Measurements from ENCODE around the gene MAST4.

The MAST4 gene

DNA sequence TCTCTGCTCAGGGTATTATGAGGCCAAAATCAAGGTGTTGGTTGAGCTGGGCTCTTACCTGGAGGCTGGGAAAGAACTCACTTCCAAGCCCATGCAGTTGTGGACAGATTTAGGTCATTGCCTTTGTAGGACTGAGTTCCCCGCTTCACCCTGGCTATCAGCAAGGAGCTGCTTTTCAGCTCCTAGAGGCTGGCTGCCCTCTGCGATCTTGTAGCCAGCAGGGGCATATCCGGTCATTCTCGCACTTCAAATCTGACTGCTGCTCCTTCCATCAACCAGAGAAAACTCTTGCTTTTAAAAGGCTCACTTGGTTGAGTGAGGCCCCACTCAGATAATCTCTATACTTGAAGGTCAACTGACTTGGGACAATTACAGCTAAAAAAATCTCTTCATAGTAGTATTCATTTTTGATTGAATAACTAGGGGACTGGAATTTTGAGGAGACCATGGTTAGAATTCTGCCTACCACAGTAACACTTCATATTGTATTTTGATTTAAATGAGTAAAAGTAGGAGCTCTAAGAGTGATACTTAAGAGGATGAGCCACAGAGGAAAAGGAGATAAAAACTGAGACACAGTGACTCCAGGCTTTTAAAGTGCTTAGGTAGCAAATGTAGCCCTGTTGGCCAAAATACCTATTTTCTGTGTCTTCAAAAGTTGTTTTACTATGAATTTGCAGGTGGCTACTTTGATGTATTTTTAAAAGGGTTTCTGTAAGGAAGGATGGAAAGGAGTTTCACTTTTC, 463.0 kb downstream of the MAST4 start:
- no peak for DNase-seq

DNA sequence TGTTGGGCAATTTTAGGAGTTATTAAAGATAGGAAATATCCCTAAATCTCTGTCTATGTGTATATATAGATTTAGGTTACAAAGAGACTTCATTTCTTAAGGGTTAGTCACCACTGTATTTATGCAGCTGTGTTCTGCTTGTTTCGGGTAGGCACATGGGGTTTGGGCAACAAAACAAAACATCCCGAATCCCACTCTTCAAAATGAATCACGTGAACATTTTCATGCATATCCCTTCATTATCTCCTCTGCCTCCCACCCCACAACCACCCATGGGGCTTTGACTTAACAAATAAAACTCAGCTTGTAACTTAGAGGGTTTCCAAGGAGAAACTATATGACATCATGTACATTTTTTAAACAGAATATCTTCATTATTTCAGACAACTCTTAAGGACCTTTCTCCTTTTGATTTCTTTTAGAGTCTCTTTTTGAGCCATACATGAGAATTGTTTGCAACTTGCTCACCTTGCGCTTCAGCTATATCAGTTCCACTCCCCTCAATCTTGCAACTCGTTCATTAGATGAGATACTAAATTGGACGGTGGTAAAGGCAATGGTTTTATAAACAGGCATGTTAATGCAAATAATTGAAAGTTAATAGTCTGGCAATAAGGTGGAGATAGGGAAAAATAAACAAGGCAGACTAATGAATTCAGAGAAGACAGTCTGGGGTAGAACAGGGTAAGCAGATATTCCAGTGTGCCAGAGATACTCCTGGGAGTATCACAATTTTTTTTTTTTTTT, 463.7 kb downstream of the MAST4 start:
- no peak for DNase-seq

DNA sequence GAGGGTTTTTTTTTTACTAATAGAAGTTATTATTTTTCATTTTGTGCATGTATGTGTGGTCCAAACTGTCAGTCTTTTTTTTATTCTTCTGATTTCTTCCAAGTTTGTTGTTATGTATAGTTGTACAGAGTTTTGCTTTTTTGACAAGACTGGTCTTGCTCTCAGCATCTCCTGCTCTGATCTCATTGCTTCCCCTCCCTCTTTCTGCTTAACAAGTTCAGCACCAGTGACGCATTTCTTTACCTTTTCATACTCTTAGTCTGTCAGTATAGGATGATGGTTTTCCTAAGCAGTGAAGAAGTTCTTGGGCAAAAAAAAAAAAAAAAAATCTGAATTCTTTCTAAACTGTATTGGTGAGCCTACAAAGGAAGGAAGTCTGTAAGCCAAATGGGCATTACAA, 465.3 kb downstream of the MAST4 start:
- DNase-seq: no peak

DNA sequence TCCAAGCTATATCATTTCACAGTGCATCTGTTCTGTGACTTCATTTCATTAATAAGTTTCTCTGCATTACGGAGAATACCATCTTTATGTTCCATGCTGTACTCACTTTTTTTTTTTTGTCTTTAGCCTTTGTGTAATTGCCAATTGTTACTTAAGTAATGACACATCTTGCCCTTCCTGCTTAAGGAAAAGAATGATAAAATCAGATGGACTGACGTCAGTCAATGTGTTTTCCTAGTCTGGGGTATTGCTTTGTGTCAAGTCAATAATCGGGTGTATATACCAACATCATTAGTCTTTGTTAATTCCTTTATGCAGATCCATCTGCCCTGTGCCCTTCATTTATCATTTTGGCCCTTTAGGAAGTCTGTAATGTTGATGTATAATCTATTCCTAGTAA, 466.9 kb downstream of the MAST4 start:
- DNase-seq: no peak

DNA sequence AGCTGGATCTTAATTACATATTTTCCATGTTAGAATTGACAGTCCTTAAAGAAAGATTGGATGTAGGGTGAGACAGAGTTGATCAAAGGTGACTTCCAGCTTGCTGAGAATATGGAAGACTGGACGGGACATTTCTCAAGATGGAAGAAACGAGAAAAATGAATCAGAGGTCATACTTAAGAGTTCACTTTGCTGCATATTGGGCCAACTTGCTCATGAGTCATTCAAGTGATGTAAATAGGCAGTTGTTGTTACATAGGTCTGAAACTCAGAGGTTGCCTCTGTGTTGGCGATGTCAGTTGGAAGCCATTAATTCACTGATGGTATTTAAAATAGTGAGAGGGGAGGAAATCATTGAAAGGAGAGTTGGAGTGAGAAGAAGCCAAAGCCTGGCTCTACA, 467.6 kb downstream of the MAST4 start:
- no peak for DNase-seq

DNA sequence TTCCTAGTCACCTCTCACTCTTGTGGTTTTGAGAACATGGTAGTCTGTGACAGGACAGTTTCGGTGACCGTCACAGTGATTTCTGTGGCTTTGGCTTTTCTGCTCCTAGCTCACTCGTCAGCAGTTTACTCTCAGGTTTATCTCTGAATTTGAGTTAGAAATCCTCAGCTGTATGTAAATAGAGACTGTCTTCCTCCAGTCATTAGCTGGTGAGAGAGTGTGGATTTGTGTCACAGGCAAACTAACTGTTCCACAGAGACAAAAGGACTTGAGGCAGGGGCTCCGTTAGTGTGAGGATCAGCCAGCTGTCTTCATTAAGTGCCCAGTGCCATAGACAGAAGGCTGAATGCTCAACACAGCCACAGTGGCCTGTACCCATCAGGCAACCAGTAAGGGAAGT, 469.0 kb downstream of the MAST4 start:
- DNase-seq: peak; percentile 27

DNA sequence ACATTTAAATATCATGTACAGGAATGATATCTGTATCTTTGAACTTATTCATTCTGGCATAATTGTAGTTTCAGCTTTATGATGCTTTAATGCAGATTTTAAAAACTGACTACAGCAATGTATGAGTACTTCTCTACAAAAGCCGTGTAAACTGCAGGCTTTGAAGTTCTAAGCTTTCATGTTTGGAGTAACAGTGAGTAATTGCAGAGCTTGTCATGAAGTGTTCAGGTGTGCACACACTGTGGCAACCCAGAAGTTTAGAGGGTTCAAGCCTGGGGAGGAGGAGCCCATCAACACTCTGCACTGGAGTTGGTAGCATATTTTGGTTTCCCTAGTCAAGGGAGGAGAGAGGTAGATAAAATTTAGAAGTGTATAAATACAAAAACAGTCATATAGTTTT, 469.5 kb downstream of the MAST4 start:
- no peak for DNase-seq

DNA sequence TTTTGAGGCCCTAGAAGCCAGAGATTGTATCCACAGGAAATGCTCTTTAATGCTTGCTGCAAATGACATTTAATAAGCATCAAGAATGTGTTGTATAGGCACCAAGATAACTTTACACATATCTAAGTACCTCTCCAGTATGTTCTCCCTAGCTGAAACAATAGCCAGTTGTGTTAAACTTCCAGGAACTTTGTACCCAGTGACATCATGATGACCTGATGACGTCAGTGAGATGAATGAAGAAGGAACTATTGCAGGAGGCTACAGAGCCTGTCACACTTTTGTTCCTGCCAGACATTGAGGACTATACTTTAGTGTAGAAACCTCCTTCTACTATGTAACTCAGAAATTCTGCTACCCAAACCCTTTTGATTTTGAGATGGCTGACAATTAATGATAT, 470.6 kb downstream of the MAST4 start:
- no peak for DNase-seq

DNA sequence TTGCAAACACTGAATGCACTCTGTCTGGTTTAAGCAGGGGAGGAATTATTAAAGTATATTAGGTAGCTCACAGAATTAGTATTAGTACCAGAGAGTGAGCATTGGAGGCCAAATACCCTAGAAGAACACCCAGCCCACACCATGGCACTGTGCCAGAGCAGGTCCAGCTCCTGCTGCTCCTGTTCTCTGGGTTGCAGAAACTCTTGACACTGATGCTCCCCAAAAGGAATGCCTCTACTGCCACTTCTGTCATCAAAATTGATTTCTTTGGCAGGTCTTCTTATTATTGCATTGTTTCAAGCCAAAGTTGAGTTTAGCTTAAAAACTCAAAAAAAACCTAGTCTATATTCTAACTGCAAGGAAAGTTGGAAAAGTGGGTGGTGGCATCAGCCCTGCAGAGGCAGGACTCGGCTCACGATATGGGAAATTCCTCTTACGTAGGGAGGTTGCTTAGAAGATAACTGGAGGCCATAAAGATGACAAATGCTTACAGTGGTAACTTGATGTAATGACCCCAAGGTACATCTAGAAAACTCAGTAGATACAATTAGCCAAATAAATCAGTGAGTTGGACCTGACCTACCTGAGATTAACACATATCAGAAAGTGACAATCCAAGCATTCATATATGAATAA, 477.0 kb downstream of the MAST4 start:
- DNase-seq: no peak

DNA sequence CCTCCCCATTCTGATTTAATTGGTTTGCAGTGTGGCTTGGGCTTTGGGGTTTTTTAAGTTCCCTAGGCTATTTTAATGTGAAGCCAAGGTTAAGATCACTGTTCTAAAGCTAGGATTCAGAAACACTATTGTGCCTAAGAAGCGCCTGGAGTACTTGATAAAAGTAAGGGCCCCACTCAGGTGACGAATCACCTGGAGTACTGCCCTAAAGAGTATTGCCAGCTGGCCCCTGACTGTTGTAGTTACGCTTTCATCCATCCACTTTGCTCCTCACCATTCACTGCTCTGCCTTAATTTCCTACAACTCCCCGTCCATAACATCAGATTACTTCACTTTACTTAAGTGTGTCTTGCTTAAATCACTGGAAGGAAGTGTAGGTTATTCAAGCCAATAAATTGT, 481.1 kb downstream of the MAST4 start:
- DNase-seq: no peak

DNA sequence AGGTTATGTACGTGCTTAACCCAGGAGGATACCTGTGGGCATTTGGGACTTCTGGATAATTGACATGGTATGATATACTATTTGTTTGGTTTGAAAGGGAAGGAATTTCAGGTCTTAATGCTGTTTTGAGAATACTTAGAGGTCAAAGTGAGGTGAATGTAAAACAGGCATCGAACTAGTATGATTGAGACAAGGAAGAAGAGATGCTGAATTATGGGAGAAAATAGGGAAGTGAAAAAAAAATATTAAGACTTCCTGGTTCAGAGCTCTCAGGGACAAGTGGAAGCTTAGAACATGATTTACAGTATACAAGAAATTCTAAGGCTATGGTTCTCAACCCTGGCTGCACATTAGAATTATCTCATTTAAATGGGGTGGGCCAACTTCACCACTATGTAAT, 485.1 kb downstream of the MAST4 start:
- no peak for DNase-seq

DNA sequence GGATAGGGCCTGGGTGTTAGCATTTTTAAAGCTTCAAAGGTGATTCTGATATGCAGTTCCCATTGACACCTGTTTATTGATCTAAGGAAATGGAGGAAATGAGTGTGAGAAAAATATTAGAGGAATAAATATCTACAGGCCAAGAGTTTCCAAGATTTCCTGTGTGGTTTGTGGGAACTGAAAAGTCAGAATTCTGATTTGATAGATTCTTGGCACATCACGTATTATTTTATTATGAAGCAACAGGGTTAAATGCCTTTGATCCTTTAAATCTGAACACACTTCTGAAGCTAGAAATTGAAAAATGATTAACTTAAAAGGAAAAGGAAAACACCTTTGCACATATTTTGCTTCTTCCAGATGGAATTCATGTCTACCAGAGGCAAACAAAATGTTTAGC, 486.7 kb downstream of the MAST4 start:
- no peak for DNase-seq

DNA sequence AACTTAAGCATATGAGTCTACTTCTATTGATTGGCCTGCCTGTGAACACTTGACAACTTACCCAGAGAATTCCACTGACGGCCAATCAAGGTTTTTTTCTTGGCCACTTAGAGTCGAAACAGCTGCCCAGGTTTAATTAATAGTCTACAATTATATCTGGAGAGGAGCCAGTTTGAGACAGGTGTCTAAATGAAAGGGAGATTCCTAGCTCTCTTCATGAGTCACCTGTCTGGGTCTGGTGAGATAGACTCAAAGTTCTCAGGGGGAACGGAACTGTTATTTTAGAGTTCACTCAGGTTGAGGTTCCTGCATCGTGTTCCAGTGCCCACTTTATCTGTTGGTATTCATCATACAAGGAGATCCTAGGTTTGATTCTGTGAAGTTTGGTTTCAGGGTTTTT, 489.4 kb downstream of the MAST4 start:
- DNase-seq: no peak

DNA sequence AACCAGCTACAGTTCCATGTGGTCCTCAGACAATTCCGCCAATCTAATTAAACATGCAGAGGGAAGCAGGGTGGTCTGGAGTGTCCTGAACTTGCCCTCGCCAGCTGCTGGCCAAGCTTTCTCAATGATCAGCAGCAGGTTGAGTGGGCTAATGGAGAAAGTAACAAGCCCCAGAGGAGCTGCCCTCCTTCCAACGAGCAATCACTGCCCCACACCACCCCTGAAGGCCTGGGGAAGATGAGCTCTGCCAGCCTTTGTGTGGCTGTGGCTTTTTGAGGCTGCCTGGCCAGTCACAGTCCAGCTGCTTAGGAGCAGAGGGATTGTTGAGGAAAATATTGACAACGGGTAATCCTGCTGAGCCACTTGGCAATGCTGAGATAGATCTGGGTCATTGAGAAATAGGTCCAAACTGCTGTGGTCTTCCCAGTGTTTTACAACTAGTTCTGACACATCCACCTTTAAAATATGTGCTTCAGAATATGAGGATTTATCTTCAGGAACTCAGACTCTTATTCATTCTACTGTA, 493.1 kb downstream of the MAST4 start:
- DNase-seq: no peak

DNA sequence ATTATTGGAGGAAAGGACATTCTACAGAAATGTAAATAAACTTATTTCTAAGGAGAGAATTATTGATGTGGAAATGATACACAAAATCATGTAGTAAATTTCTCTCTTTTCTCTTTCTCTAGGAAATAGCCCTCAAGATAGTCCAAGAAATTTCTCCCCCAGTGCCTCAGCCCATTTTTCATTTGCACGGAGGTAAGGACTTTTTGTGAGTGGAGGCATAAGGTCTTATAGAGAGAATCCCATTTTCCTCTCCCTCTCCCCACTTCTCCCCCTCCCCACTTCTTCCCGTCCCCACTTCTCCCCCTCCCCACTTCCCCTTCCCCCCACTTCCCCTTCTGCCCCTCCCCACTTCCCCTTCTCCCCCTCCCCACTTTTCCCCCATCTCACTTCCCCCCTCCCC, 493.8 kb downstream of the MAST4 start:
- DNase-seq: no peak

DNA sequence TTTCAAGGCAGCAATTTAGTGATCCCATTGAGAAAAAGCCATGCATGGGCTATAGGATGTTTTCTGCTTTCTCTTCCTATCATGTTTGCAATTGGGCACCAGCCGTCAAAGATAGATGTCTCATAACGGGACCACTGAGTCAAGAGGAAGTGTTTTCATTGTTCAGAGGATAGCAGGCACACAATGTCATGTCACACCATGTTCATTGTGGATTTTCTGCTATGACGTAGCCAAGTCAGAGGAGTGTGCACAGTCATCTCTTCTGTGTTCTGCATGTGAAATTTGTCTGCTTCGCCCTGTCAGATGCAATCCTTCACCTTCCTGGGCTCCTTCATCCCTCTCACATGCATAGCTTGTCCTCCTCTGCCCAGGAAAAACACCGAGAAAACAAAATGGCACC, 494.4 kb downstream of the MAST4 start:
- no peak for DNase-seq

DNA sequence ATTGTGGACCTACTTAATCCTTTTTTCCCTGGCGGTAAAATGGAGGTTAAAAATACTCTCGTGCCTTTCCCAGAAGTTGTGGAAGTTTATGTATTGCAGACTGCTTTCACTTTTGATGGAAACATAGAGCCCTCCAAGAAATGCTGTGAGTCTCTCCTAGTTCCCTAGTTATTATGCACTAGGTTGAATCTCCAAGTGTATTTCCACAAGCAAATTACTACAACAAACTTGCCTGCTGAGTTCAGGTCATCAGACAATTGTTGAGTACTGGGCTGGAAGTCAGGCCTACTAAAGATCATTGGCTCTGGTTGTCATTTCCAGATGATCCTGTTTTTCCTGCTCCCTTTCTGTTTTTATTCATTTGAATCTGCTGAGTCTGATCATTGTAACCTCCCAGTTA, 496.3 kb downstream of the MAST4 start:
- no peak for DNase-seq

DNA sequence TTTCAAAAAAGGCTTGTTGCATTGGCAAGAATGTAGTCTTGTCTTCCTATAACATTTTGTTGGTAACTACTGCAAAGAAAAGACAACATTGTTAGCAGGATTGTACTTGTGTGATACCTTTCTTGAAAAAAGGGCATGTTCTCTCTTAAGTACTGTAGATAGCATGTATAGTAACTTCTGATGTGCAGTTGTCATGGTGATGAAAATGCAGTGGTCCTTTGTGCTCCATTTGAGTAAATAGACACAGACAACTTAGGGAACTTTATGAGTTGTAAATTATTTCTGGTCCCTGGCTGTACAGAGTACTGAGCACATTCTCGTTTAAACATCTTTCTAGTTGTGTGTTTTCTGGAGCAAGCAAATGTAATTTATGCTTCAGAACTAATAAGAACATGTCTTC, 497.1 kb downstream of the MAST4 start:
- DNase-seq: no peak

DNA sequence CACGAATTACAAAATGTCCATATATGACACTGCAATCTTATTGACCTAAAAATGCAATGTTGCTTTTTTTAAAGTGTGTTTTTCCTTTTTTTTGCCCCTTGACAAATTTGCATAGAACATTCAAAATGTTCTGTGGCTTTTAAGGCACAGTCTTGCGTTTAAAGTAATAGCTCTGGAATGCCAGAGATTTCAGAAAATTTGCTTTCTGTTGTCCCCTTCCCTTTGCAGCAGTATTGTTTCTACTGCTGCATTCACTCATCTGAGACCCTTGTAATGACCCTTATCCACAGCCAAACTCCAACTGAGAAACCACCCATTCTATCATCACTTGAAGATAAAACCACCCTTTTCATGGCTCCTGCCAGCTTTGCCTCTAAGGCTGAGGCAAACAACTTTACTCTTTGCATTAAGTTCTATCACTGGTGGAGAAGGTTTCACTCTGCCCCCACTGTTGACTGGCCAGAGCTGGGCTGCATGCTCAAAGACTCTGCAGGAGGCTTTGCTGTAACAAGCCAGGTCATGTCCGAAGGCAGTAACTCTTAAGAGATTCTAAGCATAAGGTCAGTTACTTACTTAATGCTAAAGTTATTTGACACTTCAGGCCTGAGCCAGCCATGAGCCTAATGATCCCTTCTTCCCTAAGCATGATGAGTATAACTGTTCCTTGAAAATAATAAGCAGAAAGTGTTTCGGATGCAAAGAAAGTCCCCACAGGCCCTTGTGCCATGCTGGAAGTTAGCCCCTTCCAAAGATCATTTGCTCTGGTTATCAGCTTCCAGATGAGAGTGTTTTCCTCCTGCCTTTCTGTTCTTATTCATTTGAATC, 498.5 kb downstream of the MAST4 start:
- DNase-seq: no peak

DNA sequence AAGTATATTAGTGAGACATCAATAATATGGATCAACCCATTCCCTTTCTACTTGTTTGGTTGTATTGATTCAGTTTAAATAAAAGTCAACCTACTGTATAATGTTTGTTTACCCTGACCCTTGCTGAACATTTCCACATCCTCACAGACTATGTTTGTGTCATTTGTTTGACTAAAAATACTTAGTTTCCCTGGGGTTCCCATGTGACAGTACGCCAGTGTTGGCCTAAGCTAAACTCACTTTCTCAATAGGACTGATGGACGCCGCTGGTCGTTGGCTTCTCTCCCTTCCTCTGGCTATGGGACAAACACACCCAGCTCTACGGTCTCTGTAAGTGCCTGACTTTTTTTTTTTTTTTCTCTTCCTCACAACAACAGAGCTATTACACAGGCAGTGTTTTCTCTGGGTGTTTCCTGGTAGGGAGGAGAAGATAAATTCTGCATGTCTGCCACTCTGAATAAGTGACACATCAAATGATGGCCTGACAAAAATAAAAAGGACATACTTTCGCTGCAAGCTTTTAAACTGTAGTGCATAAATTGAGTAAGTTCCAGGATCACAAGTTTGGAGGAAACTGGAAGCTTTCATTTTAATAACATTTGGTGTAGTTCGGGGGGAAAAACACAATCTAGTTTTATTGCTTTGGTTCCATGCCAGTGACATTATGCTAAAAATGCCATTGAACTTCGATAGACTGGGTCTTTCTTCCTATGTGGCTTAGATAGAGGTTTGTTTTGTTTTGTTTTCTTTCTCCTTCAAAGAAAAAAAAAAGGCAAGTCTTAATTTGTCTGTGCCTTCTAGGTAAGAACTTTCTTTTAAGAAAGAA, 499.4 kb downstream of the MAST4 start:
- no peak for DNase-seq

DNA sequence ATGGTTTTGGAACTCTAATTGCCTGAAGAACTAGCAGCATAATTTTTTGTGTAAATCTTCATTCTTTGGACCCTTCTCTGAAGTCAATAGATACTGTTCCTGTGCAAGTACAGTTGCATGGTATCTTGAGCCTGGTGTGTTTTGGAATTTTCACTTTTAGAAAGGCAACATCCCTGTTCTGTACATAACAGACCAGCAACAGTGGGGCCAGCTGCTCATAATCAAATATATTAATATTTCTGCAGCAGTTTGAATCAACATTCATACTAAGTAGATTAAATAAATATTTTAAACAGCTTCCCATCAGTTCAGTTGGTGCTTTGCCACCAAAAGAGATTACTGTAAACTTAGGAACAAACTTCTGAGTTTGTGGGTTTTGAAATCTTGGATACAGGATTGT, 502.5 kb downstream of the MAST4 start:
- DNase-seq: no peak

DNA sequence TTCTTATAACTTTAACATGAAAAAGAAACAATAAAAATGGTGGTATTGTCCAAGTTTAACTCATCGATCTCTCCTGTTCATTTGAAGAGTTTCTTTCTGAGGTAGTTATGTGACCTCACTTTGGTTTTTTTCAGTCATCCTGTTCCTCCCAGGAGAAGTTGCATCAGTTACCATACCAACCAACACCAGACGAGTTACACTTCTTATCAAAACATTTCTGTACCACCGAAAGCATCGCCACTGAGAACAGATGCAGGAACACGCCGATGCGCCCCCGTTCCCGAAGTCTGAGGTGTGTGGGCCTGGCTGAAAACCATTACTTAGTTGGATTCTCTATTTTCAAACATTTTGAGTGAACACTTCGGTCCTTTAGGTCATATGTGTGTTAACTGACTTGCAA, 504.1 kb downstream of the MAST4 start:
- DNase-seq: peak; percentile 40
